ENCODE data around the gene USP22. TPM values are rescaled to one million over a fixed set of nuclear protein-coding genes. Genes with fewer than 3 reads are reported as not detected.

Gene USP22
- total and polyA plus RNA-seq, 3 donors from 2014 or later = 96.3 to 216 (median 161) TPM

DNA sequence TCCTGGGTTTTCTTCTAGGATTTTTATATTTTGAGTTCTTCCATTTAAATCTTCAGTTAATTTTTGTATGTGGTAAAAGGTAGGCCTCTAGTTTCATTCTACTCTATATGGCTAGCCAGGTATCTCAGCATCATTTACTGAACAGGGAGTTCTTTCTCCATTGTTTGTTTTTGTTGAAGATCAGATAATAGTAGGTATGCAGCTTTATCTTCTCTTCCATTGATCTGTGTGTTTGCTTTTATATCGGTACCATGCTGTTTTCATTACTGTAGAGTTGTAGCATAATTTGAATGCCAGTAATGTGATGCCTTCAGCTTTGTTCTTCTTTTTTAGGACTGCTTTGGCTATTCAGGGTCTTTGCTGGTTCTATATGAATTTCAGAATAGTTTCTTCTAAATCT lies 77.3 kb downstream of the USP22 start:
- Histone ChIP-seq H3K9me3 (no peaks in the 10 kb centered on the region), H3K4me3 (no peak overlapping the region), H3K4me1 (no peaks in the 10 kb centered on the region), H3K27me3 (no peaks in the 10 kb centered on the region), H3K27ac (no peak overlapping the region), H3K36me3 (ENCODE audit: low read depth, missing control alignments) (no peaks in the 10 kb centered on the region)
- intact Hi-C loops (cut with DNase I; ENCODE audit: low total_unique reads) = no loop called here
- DNase-seq = no peak
- WGBS, 2 donors = 63 to 83% methylated on average over 1 of the region's 1 CpG
- TF ChIP-seq POLR2A (IDR thresholded peaks at IDR 0.05) = no peak
- TF ChIP-seq, protein P1, sequence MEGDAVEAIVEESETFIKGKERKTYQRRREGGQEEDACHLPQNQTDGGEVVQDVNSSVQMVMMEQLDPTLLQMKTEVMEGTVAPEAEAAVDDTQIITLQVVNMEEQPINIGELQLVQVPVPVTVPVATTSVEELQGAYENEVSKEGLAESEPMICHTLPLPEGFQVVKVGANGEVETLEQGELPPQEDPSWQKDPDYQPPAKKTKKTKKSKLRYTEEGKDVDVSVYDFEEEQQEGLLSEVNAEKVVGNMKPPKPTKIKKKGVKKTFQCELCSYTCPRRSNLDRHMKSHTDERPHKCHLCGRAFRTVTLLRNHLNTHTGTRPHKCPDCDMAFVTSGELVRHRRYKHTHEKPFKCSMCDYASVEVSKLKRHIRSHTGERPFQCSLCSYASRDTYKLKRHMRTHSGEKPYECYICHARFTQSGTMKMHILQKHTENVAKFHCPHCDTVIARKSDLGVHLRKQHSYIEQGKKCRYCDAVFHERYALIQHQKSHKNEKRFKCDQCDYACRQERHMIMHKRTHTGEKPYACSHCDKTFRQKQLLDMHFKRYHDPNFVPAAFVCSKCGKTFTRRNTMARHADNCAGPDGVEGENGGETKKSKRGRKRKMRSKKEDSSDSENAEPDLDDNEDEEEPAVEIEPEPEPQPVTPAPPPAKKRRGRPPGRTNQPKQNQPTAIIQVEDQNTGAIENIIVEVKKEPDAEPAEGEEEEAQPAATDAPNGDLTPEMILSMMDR (IDR thresholded peaks at IDR 0.05) = no peak

DNA sequence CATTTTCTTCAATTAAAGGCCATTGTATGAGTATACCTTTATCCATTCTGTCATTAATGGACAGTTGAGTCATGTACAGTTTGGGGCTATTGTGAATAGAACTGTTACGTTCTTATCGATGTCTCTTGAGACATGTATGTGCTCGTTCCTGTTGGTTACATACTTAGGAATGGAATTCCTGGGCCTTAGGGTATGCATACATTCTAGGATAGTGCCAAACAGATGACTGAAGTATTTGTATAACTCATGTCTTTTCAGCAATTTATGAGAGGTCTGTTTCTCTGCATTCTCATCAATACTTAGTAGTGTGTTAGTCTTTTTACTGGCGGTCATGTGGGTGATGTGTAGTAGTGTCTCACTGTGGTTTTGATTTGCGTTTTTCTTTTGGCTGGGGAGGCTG lies 81.2 kb downstream of the USP22 start:
- no peak for TF ChIP-seq POLR2A (IDR thresholded peaks at IDR 0.05)
- TF ChIP-seq, protein P1 (IDR thresholded peaks at IDR 0.05) = no peak
- no peak overlapping the region for H3K27ac ChIP-seq
- 85% methylated on average over 5 of the region's 5 CpGs for WGBS, 2 donors
- intact Hi-C loops (cut with DNase I; ENCODE audit: low total_unique reads) = no loop called here
- no peak for DNase-seq
- no peaks in the 10 kb centered on the region for H3K9me3 ChIP-seq
- no peak overlapping the region for H3K4me3 ChIP-seq
- H3K4me1 ChIP-seq = no peaks in the 10 kb centered on the region
- no peaks in the 10 kb centered on the region for H3K36me3 ChIP-seq (ENCODE audit: low read depth, missing control alignments)
- no peaks in the 10 kb centered on the region for H3K27me3 ChIP-seq

DNA sequence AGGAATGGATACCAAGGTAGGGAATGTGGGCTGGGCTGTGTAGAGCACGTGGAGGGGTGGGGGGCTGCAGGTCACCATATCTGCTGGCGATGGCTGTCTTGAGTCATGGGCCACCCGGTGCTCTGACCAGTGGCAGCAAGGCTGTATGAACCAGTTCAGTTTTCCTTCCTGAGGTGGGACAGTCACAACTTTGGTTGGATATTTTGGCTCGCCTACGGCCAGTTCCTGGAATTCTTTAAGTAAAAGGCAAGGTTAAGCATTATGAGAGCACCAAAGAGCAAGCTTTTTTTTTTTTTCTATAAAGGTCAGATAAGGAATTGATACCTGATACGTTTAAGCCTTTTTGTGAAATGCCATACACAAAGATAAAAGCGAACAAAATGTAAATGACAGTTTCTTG lies 81.9 kb downstream of the USP22 start:
- intact Hi-C loops (cut with DNase I; ENCODE audit: low total_unique reads) = no loop called here
- Histone ChIP-seq H3K4me1 (no peaks in the 10 kb centered on the region), H3K27ac (no peak overlapping the region), H3K9me3 (no peaks in the 10 kb centered on the region), H3K36me3 (ENCODE audit: low read depth, missing control alignments) (no peaks in the 10 kb centered on the region), H3K4me3 (no peak overlapping the region), H3K27me3 (no peaks in the 10 kb centered on the region)
- TF ChIP-seq, protein P1 (IDR thresholded peaks at IDR 0.05) = no peak
- no peak for TF ChIP-seq POLR2A (IDR thresholded peaks at IDR 0.05)
- 85 to 89% methylated on average over 7 of the region's 7 CpGs for WGBS, 2 donors
- DNase-seq = no peak

DNA sequence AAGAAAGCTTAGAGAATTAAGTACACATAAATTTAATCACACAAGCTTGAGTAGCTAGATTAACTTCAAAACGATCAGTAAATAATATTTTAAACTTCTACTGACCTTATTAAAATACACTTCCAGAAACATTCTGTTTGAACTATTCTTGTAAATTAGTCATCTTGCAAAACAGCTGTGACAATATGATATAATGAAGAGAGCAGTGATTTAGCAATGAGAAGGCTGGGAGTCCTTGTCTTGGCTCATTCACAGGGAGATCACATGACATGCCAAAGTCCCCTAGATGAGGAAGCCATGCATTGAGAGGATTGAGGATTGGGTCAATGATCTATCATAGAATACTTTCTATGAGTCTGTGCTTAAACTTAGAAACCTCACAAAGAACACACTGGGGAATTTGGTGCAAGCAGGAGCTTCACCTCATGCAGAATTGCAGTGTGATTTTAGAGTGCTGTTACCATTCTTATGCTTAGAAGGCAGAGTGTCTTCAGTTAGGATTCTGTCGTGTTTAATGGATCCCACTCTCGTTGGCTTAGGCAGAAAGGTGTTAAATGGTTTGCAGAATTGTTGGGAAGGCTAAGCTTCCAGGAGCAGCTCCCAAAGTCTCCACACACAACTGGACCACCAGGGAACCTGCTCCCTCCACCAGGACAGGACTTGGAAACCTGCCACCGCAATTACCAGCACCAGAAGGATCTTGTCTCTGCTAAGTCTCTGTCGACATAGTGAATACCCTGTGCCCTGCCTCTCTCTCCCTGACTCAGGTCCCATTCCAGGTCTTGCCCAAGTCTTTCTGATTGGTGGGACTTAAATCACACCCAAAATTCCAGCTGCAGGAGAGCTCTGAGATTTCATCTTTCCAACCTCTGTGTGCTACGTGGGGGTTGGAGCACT lies 87.1 kb downstream of the USP22 start:
- WGBS, 2 donors = 48 to 69% methylated on average over 6 of the region's 6 CpGs
- no peak overlapping the region for H3K4me3 ChIP-seq
- no peak for TF ChIP-seq POLR2A (IDR thresholded peaks at IDR 0.05)
- TF ChIP-seq, protein P1 (IDR thresholded peaks at IDR 0.05) = no peak
- H3K9me3 ChIP-seq = no peaks in the 10 kb centered on the region
- no peak for DNase-seq
- no peaks in the 10 kb centered on the region for H3K36me3 ChIP-seq (ENCODE audit: low read depth, missing control alignments)
- H3K27me3 ChIP-seq = no peaks in the 10 kb centered on the region
- intact Hi-C loops (cut with DNase I; ENCODE audit: low total_unique reads) = no loop called here
- H3K4me1 ChIP-seq = no peaks in the 10 kb centered on the region
- no peak overlapping the region for H3K27ac ChIP-seq

DNA sequence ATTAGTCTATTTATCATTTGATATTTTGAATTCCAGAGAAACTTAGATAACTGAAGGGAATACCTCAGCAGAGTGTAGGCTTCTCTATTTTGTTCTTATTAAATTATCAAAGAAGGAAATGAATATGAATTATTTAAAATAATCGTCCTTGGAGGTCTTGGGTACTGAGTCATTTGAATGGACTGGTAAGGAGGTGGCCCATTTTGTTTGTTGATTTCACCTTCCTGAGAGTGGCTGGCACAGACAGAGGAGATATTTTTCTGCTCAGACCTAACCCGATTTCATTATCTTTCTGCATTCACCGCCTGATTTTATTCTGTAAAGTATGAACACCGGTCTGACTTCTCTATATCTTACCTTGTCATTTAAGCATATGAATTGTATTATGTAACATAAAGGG lies 88.0 kb downstream of the USP22 start:
- intact Hi-C loops (cut with DNase I; ENCODE audit: low total_unique reads) = no loop called here
- whole genome bisulfite sequencing, 2 donors = 69 to 72% methylated on average over 4 of the region's 4 CpGs
- no peaks in the 10 kb centered on the region for H3K9me3 ChIP-seq
- TF ChIP-seq POLR2A (IDR thresholded peaks at IDR 0.05) = no peak
- TF ChIP-seq, protein P1 (IDR thresholded peaks at IDR 0.05) = no peak
- H3K4me1 ChIP-seq = no peaks in the 10 kb centered on the region
- no peaks in the 10 kb centered on the region for H3K36me3 ChIP-seq (ENCODE audit: low read depth, missing control alignments)
- H3K27me3 ChIP-seq = no peaks in the 10 kb centered on the region
- no peak overlapping the region for H3K4me3 ChIP-seq
- no peak overlapping the region for H3K27ac ChIP-seq
- DNase-seq = no peak

Measured in testis (tissue), 3 donors.